ENCODE results near the gene NMD3.

NMD3 gene

DNA sequence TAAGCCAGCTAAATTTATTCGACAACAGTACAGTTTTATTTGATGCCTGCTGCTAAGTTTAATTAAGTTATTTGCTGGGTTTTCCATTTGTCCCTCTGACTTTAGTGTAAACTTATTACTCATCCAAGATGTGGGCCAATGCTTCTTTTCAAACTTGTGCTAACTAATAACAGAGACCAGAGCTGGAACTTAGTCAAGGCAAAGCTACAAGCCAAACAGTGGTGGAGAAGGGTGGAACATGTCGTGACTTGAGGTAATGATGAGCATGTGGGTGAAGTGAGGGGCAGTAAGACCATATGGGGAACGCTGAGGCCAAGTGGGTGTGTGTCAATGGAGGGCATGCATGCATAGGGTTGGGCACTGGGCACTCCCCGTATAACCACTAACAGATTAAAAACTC lies 63.9 kb downstream of the NMD3 start:
- no peak for DNase-seq (ENCODE audit: low read depth)

DNA sequence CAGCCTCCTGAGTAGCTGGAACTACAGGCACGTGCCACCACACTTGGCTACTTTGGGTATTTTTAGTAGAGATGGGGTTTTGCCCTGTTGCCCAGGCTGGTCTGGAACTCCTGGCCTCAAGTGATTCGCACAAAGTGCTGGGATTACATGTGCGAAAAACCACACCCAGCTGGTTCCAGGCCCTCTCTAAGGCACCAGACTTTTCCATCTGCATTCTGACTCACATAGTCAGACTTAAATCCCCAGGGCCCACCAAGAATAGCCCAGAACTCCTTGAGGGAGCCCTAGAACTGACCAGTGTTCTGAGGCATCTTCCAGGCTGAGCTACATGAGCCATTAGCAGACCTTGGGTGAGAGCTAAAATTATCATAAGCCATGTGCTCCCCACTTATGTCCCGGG lies 68.1 kb downstream of the NMD3 start:
- no peak for DNase-seq (ENCODE audit: low read depth)

DNA sequence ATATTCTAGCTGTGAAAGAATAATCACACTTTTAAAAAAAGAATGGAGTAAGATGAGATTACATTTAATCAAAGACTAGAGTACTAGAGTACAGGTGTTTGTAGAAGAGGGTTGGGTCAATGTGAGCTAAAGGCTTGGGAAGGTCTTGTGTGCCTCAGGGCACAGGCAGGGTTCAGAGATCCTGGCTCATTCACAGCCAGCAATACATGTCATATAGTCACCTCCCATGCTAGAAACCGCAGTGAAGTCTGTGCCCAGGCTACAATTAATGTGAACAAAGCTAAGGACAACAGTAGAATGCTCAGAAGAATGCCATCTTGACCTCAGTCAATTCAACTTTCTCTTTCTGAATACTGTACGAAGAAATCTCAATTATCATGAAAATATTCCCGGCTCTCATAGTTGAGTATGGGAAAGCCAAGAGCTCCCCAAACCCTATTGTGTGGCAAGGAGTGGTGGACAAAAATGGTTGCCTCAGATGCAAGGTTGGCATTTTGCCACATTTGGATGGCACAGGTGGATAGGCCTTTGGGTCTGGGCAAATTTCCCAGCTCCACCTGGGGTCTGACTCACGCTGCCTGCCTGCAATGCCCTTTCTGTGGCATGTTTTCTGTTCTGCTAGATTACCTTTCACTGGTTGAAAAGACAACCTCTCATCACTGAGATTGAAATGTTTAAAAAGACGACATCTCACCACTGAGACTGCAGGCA lies 70.2 kb downstream of the NMD3 start:
- DNase-seq (ENCODE audit: low read depth): no peak

DNA sequence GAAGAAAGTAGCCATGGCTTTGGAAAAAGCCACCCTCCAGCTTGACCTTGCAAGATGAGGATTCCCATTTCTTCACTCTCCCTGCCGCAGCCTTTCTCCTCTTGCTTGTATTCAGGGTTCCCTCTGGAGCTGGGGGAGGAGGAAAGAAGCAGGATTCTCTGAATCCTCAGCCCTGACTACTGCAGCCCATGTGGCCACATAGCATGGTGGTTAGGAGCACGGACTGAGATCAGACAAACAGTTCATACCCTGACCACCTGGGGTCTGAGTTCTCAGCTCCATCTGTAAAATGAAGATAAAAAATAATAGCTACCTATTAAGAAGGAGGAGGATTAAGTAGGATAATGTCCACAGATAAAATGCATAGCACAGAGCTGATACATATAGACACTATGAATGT lies 72.3 kb downstream of the NMD3 start:
- DNase-seq (ENCODE audit: low read depth): no peak

DNA sequence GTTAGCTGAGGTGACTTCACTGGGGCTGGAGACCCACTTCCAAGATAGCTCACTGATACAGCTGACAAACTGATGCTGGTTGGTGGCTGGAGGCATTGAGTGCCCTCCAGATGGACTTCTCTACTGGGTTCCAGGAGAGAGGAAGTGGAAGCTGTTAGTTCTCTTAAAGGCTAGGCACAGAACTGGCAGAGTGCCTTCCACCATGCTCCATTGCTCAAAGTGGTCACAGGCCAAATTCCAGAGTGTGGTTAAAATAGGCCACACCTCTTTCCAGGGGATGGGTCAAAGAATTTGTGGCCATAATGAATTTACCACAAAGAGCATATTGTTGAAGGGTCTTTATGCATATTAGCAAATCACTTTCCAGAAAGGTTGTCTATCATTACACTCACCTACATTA lies 74.2 kb downstream of the NMD3 start:
- no peak for DNase-seq (ENCODE audit: low read depth)

DNA sequence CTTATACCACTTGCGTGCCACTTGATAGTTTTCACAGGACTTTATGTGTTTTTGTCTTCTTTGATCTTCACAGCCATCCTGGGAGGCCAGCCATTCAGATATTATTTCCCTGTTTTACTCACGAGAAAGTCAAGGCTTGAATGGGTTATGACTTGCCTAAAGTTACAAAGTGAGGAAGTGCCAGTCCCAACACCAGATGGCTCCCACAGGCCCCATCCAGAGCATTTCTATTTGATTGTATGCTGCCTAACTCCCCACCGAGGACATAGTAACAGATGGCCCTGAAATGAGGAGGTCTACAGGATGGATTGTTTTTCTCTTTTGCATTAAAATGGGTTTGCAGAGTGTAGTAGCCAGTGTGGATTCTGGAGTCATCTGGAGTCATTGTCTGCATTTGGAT lies 75.7 kb downstream of the NMD3 start:
- DNase-seq (ENCODE audit: low read depth): no peak
